H1 (cell line): ENCODE data around the gene PLPP2. TPM values are rescaled to one million over a fixed set of nuclear protein-coding genes. Genes with fewer than 3 reads are reported as not detected.

ENCODE experiments used
- CTCF ChIA-PET: fragments of 300-600 bp; sonication (Branson Sonifier 250); formaldehyde crosslinking; loops from one replicate; lab custom pipeline; 2021; ENCODE audit not compliant: partially characterized antibody; lab: Charles Lee
- POLR2A ChIA-PET: fragments of 300-600 bp; sonication (Branson Sonifier 250); formaldehyde crosslinking; loops from one replicate; lab custom pipeline; 2021; ENCODE audit warnings: inconsistent platforms; ENCODE audit not compliant: partially characterized antibody; lab: Charles Lee
- DNase-seq, 2 experiments: peaks; one replicate each; pipeline versions ENCODE4 v3.0.0 to v3.0.0-alpha.2; 2010 to 2022; ENCODE audit warnings: low spot score in 2 of 2, low read depth in 1 of 2, mixed read lengths in 1 of 2
- FAIRE-seq: peaks from 2 replicates; lab custom pipeline; 2011; peaks lifted over from hg19 to GRCh38; lab: Jason Lieb, UNC
- H2AFZ ChIP-seq: 2 replicates; pipeline ENCODE4 v1.8.1; 2012; ENCODE audit warnings: low read length, inconsistent platforms
- H2AK5ac ChIP-seq: 2 replicates; pipeline ENCODE4 v1.6.1; 2013; ENCODE audit warnings: low read depth, low read length
- H2BK120ac ChIP-seq: replicated peaks from 2 replicates; pipeline ENCODE3; 2013; ENCODE audit warnings: low read depth, low read length, inconsistent platforms
- H2BK12ac ChIP-seq: 2 replicates; pipeline ENCODE4 v1.6.1; 2013; ENCODE audit warnings: low read depth, low read length
- H2BK15ac ChIP-seq: 2 replicates; pipeline ENCODE4 v1.6.1; 2013; ENCODE audit warnings: low read length
- H2BK20ac ChIP-seq: 2 replicates; pipeline ENCODE4 v1.6.1; 2013; ENCODE audit warnings: low read length
- H2BK5ac ChIP-seq: 2 replicates; pipeline ENCODE4 v1.6.1; 2013; ENCODE audit warnings: low read depth, low read length
- H3K14ac ChIP-seq: 2 replicates; pipeline ENCODE4 v1.6.1; 2013; ENCODE audit warnings: inconsistent platforms; ENCODE audit not compliant: insufficient read length
- H3K18ac ChIP-seq: 2 replicates; pipeline ENCODE4 v1.6.1; 2013; ENCODE audit warnings: low read length; ENCODE audit errors: extremely low read depth
- H3K23ac ChIP-seq: 2 replicates; pipeline ENCODE4 v1.6.1; 2013; ENCODE audit warnings: inconsistent platforms; ENCODE audit not compliant: insufficient read length
- H3K23me2 ChIP-seq: 2 replicates; pipeline ENCODE4 v1.6.1; 2013; ENCODE audit warnings: low read depth, low read length
- H3K27ac ChIP-seq: 2 replicates; pipeline ENCODE4 v1.6.1; 2011; ENCODE audit warnings: low read depth, low read length, inconsistent platforms
- H3K27me3 ChIP-seq, 4 experiments: replicated peaks in 1 of 4; 1 replicate in 1 of 4; 2 replicates in 3 of 4; pipeline versions ENCODE4 v1.6.1 to v1.8.1; 2011 to 2013; ENCODE audit warnings: low read length in 3 of 4, mild to moderate bottlenecking in 3 of 4, inconsistent platforms in 2 of 4, mixed read lengths in 2 of 4, moderate library complexity in 1 of 4; ENCODE audit not compliant: control insufficient read depth in 3 of 4, insufficient read depth in 3 of 4; ENCODE audit errors: extremely low read depth in 1 of 4
- H3K36me3 ChIP-seq, 4 experiments: 2 replicates each; pipeline versions ENCODE4 v1.6.1 to v1.8.1; 2011 to 2013; ENCODE audit warnings: mild to moderate bottlenecking in 4 of 4, low read length in 3 of 4, moderate library complexity in 2 of 4, control low read depth in 1 of 4, inconsistent platforms in 1 of 4; ENCODE audit not compliant: insufficient read depth in 4 of 4, control insufficient read depth in 2 of 4
- H3K4ac ChIP-seq: replicated peaks from 2 replicates; pipeline ENCODE3; 2013; ENCODE audit warnings: low read length, low read depth, mixed read lengths, inconsistent platforms; ENCODE audit not compliant: insufficient read length
- H3K4me1 ChIP-seq, 4 experiments: replicated peaks in 1 of 4; 1 replicate in 1 of 4; 2 replicates in 3 of 4; pipeline versions ENCODE4 v1.6.1 to v1.8.1; 2011 to 2013; ENCODE audit warnings: low read length in 3 of 4, inconsistent platforms in 2 of 4, mixed read lengths in 1 of 4; ENCODE audit not compliant: insufficient read depth in 4 of 4, control insufficient read depth in 3 of 4
- H3K4me2 ChIP-seq, 2 experiments: 2 replicates each; pipeline versions ENCODE4 v1.6.1 to v1.8.1; 2011 to 2013; ENCODE audit warnings: low read depth in 2 of 2, low read length in 2 of 2, control low read depth in 1 of 2, inconsistent platforms in 1 of 2, mild to moderate bottlenecking in 1 of 2; ENCODE audit not compliant: insufficient read depth in 1 of 2
- H3K4me3 ChIP-seq, 4 experiments: fragments of 200-600, 300-600 bp in 1 of 4; sonication (generic), shearing (Covaris generic), sonication (Bioruptor Twin) in 1 of 4; 2 replicates each; pipeline versions ENCODE4 v1.5.1 to v1.8.1; 2011 to 2016; ENCODE audit warnings: low read length in 4 of 4, low read depth in 3 of 4, control low read depth in 2 of 4, inconsistent platforms in 2 of 4, mild to moderate bottlenecking in 2 of 4, mixed read lengths in 1 of 4, moderate library complexity in 1 of 4; ENCODE audit not compliant: insufficient read depth in 2 of 4; ENCODE audit errors: extremely low read depth in 1 of 4
- H3K56ac ChIP-seq: replicated peaks from 2 replicates; pipeline ENCODE3; 2013; ENCODE audit warnings: low read depth, mild to moderate bottlenecking, mixed read lengths, low read length, inconsistent platforms; ENCODE audit not compliant: insufficient read length
- H3K79me1 ChIP-seq: 2 replicates; pipeline ENCODE4 v1.6.1; 2013; ENCODE audit warnings: low read depth, low read length, control low read depth
- H3K79me2 ChIP-seq, 2 experiments: 2 replicates each; pipeline versions ENCODE4 v1.6.1 to v1.8.1; 2012 to 2013; ENCODE audit warnings: low read length in 2 of 2, mild to moderate bottlenecking in 2 of 2, inconsistent platforms in 1 of 2; ENCODE audit not compliant: insufficient read depth in 2 of 2, control insufficient read depth in 1 of 2
- H3K9ac ChIP-seq, 4 experiments: replicated peaks in 1 of 4; 1 replicate in 1 of 4; 2 replicates in 3 of 4; pipeline versions ENCODE4 v1.6.1 to v1.8.1; 2011 to 2013; ENCODE audit warnings: low read depth in 3 of 4, low read length in 3 of 4, control low read depth in 2 of 4, mild to moderate bottlenecking in 2 of 4, moderate library complexity in 2 of 4, inconsistent platforms in 1 of 4; ENCODE audit errors: extremely low read depth in 1 of 4
- H3K9me3 ChIP-seq, 2 experiments: 2 replicates each; pipeline versions ENCODE4 v1.6.1 to v1.8.1; 2012 to 2013; ENCODE audit warnings: mild to moderate bottlenecking in 2 of 2, moderate library complexity in 2 of 2, control low read depth in 1 of 2, inconsistent platforms in 1 of 2, low read depth in 1 of 2, low read length in 1 of 2, mixed read lengths in 1 of 2; ENCODE audit not compliant: insufficient read depth in 2 of 2
- H4K20me1 ChIP-seq, 2 experiments: replicated peaks in 1 of 2; 2 replicates each; pipeline versions ENCODE3 to v1.8.1; 2011 to 2013; ENCODE audit warnings: inconsistent platforms in 2 of 2, low read length in 2 of 2, mild to moderate bottlenecking in 1 of 2; ENCODE audit not compliant: insufficient read depth in 2 of 2, control insufficient read depth in 1 of 2
- H4K5ac ChIP-seq: 2 replicates; pipeline ENCODE4 v1.6.1; 2013; ENCODE audit warnings: low read length, low read depth, mixed read lengths, inconsistent platforms; ENCODE audit not compliant: insufficient read length
- H4K8ac ChIP-seq: 2 replicates; pipeline ENCODE4 v1.8.0; 2013; ENCODE audit warnings: mild to moderate bottlenecking, moderate library complexity, low read length, inconsistent platforms; ENCODE audit not compliant: insufficient read depth; ENCODE audit errors: extremely low read depth
- H4K91ac ChIP-seq: replicated peaks from 2 replicates; pipeline ENCODE3; 2013; ENCODE audit warnings: low read length, mixed read lengths, inconsistent platforms; ENCODE audit not compliant: insufficient read length
- ASH2L ChIP-seq: fragments of 200-600, 300-600 bp; sonication (generic); IDR thresholded peaks from one replicate; pipeline ENCODE4 v1.7.1; 2017; ENCODE audit warnings: low read length
- EGR1 ChIP-seq: IDR thresholded peaks from 2 replicates; pipeline ENCODE4 v1.6.1; 2011; ENCODE audit warnings: low read depth, low read length, borderline replicate concordance
- FOSL1 ChIP-seq: IDR thresholded peaks from 2 replicates; pipeline ENCODE4 v1.6.1; 2011; ENCODE audit warnings: mild to moderate bottlenecking, low read depth, low read length, moderate library complexity; ENCODE audit not compliant: insufficient read depth
- GTF2F1 ChIP-seq: IDR thresholded peaks from 2 replicates; pipeline ENCODE4 v1.6.1; 2012; ENCODE audit warnings: low read depth, low read length, improper control_type of control experiment, borderline replicate concordance
- JUN ChIP-seq: IDR thresholded peaks from 2 replicates; pipeline ENCODE4 v1.6.1; 2011; ENCODE audit warnings: low read depth, mild to moderate bottlenecking, improper control_type of control experiment, low read length
- RAD21 ChIP-seq, 2 experiments: IDR thresholded peaks in 1 of 2; conservative IDR thresholded peaks in 1 of 2; 2 replicates each; pipeline ENCODE4 v1.6.1; 2011; ENCODE audit warnings: low read depth in 2 of 2, low read length in 2 of 2, improper control_type of control experiment in 1 of 2, inconsistent platforms in 1 of 2, mild to moderate bottlenecking in 1 of 2, moderate library complexity in 1 of 2
- RFX5 ChIP-seq: IDR thresholded peaks from 2 replicates; pipeline ENCODE4 v1.6.1; 2011; ENCODE audit warnings: low read depth, low read length, improper control_type of control experiment, borderline replicate concordance
- RXRA ChIP-seq: IDR thresholded peaks from 2 replicates; pipeline ENCODE4 v1.6.1; 2011; ENCODE audit warnings: low read depth, mild to moderate bottlenecking, low read length, moderate library complexity; ENCODE audit not compliant: insufficient read depth
- SP1 ChIP-seq: IDR thresholded peaks from 2 replicates; pipeline ENCODE4 v1.6.1; 2011; ENCODE audit warnings: low read depth, low read length
- SP2 ChIP-seq: IDR thresholded peaks from 2 replicates; pipeline ENCODE4 v1.6.1; 2012; ENCODE audit warnings: mild to moderate bottlenecking, low read length, inconsistent platforms
- SRF ChIP-seq: IDR thresholded peaks from 2 replicates; pipeline ENCODE4 v1.6.1; 2011; ENCODE audit warnings: mild to moderate bottlenecking, low read depth, low read length, moderate library complexity
- TAF1 ChIP-seq: IDR thresholded peaks from 2 replicates; pipeline ENCODE4 v1.6.1; 2011; ENCODE audit warnings: mild to moderate bottlenecking, low read depth, low read length
- WGBS, 2 experiments: shearing (Covaris generic) in 1 of 2; methylation state at CpG; one replicate each; pipeline versions ENCODE4 v1.1.6 to v1.1.7; 2013 to 2015; ENCODE audit warnings: low lambda C conversion rate in 2 of 2, mixed read lengths in 2 of 2, inconsistent platforms in 1 of 2, low coverage in 1 of 2, missing lambda C conversion rate in 1 of 2; ENCODE audit not compliant: insufficient replicate concordance in 2 of 2, insufficient coverage in 1 of 2, insufficient read length in 1 of 2; ENCODE audit errors: extremely low coverage in 1 of 2, missing lambda C conversion rate in 1 of 2; 5-methylcytosine and 5-hydroxymethylcytosine counted together
- polyA plus RNA-seq, 7 experiments: library from polyadenylated mRNA; depleted of rRNA in 3 of 7; stranded (reverse) in 5 of 7; unstranded in 2 of 7; fragments of >200 nt in 5 of 7; fragments of 200-250 nt in 2 of 7; gene quantifications; 1 replicate in 5 of 7; 2 replicates in 1 of 7; 4 replicates in 1 of 7; pipeline versions ENCODE4 v1.2.1 to v1.2.3, GENCODE V29; 2011 to 2013; ENCODE audit warnings: missing spikeins in 2 of 7, mixed read lengths in 2 of 7
- total RNA-seq: library from RNA; stranded (reverse); fragmentation: NEBNext Ultra II Directional; extraction: Animal tissue kit (Norgen Biotek cat#: 25700); gene quantifications from 2 replicates; pipeline ENCODE4 v1.2.1, GENCODE V29; 2021
- TF ChIP-seq, protein P1 (sequence below): IDR thresholded peaks from 2 replicates; pipeline ENCODE4 v1.6.1; 2011; ENCODE audit warnings: low read length, improper control_type of control experiment

PLPP2 gene
- total and polyA plus RNA-seq, 2 of the 8 experiments (the other 6 are each of a cell fraction or from before 2014, with no cell fraction given): 101 to 195 TPM

DNA sequence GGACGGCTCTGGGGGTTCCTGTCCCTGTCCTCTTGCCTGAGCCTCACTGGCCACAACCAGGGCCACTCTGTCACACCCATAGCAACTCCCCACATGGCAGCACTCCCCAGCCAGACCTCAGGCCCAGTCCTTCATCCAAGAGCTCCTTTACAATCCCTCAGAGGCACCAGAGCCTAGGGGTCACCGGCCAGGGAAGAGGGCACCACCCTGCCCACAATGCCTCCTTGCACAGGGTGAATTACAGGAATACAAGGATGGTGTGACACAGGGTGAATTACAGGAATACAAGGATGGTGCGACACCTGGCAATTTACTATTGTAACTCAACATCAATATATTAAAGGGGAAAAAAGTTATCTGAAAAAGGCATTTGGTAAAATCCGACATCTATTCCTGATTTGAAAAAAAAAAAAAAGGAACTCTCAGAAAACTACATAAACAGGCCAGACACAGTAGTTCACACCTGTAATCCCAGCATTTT lies 36.9 kb upstream of the PLPP2 start:
- no peak overlapping the region for H3K4me3 ChIP-seq
- no peak overlapping the region for H2BK5ac ChIP-seq
- WGBS, 2 experiments: 85% methylated on average over 4 of the region's 4 CpGs; no CpG with 5 or more reads in 1 of the 2 experiments
- no peak overlapping the region for H4K91ac ChIP-seq
- no peak overlapping the region for H2BK15ac ChIP-seq
- DNase-seq (no peak), FAIRE-seq (no peak)
- H2BK12ac ChIP-seq: no peak overlapping the region
- H3K36me3 ChIP-seq: peaks cover 31 to 82% (median 58%) of the 10 kb centered on the region in 4 experiments
- no peak overlapping the region for H4K8ac ChIP-seq
- H3K23me2 ChIP-seq: peaks cover 4% of the 10 kb centered on the region; the same call in 1 of the 2 replicates
- H3K14ac ChIP-seq: no peak overlapping the region
- no peak overlapping the region for H2BK20ac ChIP-seq
- no peak overlapping the region for H2AK5ac ChIP-seq
- no peak overlapping the region for H3K23ac ChIP-seq
- no peak overlapping the region for H3K56ac ChIP-seq
- no peak overlapping the region for H3K18ac ChIP-seq
- H4K20me1 ChIP-seq: peaks cover 2 to 16% of the 10 kb centered on the region in 2 experiments
- POLR2A ChIA-PET: interaction anchor here (0.6 to 1.1 kb wide), 5 partner anchors 14 to 735 kb away, joined by 3 to 4 read pairs (median 3); no protein-coding TSS in a partner anchor
- no peak overlapping the region for H2BK120ac ChIP-seq
- no peak overlapping the region for H2AFZ ChIP-seq
- no peak overlapping the region for H3K4ac ChIP-seq
- CTCF ChIA-PET: interaction anchor here (1.6 kb wide), 1 partner anchor 12 kb away, joined by 3 read pairs; no protein-coding TSS in a partner anchor
- H3K4me1 ChIP-seq: no peaks in the 10 kb centered on the region
- H3K9me3 ChIP-seq: peaks cover 0 to 2% of the 10 kb centered on the region in 2 experiments; a peak in 1 of 4 replicates
- no peaks in the 10 kb centered on the region for H3K27me3 ChIP-seq
- no peak overlapping the region for H3K9ac ChIP-seq
- H3K79me1 ChIP-seq: peaks cover 9% of the 10 kb centered on the region
- no peak overlapping the region for H3K4me2 ChIP-seq
- no peak overlapping the region for H4K5ac ChIP-seq
- no peak overlapping the region for H3K27ac ChIP-seq
- H3K79me2 ChIP-seq: peaks cover 6 to 33% of the 10 kb centered on the region in 2 experiments
- TF ChIP-seq, protein P1, sequence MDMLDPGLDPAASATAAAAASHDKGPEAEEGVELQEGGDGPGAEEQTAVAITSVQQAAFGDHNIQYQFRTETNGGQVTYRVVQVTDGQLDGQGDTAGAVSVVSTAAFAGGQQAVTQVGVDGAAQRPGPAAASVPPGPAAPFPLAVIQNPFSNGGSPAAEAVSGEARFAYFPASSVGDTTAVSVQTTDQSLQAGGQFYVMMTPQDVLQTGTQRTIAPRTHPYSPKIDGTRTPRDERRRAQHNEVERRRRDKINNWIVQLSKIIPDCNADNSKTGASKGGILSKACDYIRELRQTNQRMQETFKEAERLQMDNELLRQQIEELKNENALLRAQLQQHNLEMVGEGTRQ: no peak
- TF ChIP-seq SRF: no peak
- TF ChIP-seq FOSL1: no peak
- TF ChIP-seq RAD21 (IDR thresholded peaks at IDR 0.05 in 1 of 2, conservative IDR thresholded peaks at IDR 0.05 in 1 of 2; ENCODE audit: low read depth in 2 of 2, low read length in 2 of 2): no peak
- TF ChIP-seq EGR1: no peak
- TF ChIP-seq SP2: no peak
- no peak for TF ChIP-seq RXRA
- no peak for TF ChIP-seq JUN
- no peak for TF ChIP-seq RFX5
- TF ChIP-seq TAF1: no peak
- no peak for TF ChIP-seq SP1
- no peak for TF ChIP-seq ASH2L
- TF ChIP-seq GTF2F1: no peak
